Bronchial epithelial cell (primary cell): Measurements from ENCODE around the gene NUDT1. TPM values are rescaled to one million over a fixed set of nuclear protein-coding genes. Genes with fewer than 3 reads are reported as not detected.

Experiments used
- DNase-seq: peaks from one replicate; pipeline ENCODE4 v3.0.0-alpha.2; 2010; ENCODE audit warnings: low read depth
- FAIRE-seq: peaks from 2 replicates; lab custom pipeline; 2011; peaks lifted over from hg19 to GRCh38; lab: Jason Lieb, UNC
- H3K27me3 ChIP-seq: 2 replicates; pipeline ENCODE4 v1.5.1; 2011; ENCODE audit warnings: low read length; ENCODE audit not compliant: control insufficient read depth, insufficient read depth
- H3K36me3 ChIP-seq: 2 replicates; pipeline ENCODE4 v1.5.1; 2011; ENCODE audit warnings: low read length; ENCODE audit not compliant: control insufficient read depth, insufficient read depth
- H3K4me3 ChIP-seq: 2 replicates; pipeline ENCODE4 v1.5.1; 2011; ENCODE audit warnings: mild to moderate bottlenecking, low read depth, low read length, control low read depth
- total RNA-seq: library from RNA; depleted of rRNA; stranded (reverse); fragments of >200 nt; gene quantifications from 2 replicates; pipeline ENCODE4 v1.2.1, GENCODE V29; 2014
- TF ChIP-seq, protein P1 (sequence below): IDR thresholded peaks from 2 replicates; pipeline ENCODE4 v1.5.1; 2011; ENCODE audit warnings: mild to moderate bottlenecking, moderate library complexity, low read length, control low read depth, inconsistent platforms; ENCODE audit not compliant: insufficient read depth, severe bottlenecking

NUDT1 gene
- total RNA-seq, 1 donor from 2014 or later = 7.9 TPM

DNA sequence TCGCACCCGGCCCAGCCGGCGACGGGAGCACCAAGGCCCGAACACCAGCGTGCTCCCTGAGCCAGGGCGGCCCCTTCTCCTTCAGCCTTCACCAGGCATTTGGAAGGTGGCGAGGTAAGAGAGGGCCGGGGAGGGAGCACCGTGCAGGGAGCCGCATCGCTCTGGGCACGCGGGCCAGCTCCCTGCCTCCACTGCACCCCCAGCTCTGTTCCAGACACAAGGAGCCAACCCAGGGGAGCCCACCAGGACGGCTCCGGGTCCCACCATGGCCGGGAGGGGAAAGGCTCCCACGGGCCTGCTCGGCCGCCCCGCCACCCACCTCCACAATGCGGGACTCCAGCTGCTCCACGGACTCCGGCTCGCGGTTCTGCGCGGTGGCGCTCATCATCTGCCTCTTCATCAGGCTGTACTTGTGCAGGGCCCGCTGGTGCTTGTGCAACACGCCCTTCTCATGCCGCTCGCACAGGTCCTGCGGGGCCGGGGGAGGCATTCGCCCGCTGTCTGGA lies 15.1 kb downstream of the NUDT1 start:
- no peak for FAIRE-seq

DNA sequence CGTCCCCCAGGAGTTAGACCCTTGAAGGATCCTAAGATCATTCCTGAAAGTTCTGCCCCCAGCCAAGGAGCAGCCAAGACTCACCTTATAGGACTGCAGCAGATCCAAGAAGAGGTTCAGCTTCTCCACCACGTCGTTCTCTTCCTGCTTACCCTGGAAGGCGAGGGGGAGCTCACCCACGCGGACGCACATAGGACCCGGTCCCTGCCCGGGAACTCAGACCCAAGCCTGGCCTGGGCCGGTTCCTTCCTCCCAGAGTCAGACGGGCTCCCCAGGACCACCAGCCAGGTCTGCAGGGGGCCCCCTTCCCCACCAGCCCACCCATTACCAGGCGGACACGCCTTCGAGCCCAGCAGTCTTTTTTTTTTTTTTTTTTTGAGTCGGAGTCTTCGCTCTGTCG lies 15.6 kb downstream of the NUDT1 start:
- TF ChIP-seq, protein P1, sequence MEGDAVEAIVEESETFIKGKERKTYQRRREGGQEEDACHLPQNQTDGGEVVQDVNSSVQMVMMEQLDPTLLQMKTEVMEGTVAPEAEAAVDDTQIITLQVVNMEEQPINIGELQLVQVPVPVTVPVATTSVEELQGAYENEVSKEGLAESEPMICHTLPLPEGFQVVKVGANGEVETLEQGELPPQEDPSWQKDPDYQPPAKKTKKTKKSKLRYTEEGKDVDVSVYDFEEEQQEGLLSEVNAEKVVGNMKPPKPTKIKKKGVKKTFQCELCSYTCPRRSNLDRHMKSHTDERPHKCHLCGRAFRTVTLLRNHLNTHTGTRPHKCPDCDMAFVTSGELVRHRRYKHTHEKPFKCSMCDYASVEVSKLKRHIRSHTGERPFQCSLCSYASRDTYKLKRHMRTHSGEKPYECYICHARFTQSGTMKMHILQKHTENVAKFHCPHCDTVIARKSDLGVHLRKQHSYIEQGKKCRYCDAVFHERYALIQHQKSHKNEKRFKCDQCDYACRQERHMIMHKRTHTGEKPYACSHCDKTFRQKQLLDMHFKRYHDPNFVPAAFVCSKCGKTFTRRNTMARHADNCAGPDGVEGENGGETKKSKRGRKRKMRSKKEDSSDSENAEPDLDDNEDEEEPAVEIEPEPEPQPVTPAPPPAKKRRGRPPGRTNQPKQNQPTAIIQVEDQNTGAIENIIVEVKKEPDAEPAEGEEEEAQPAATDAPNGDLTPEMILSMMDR = no peak
- H3K4me3 ChIP-seq = no peak overlapping the region
- FAIRE-seq = no peak
- peaks cover 2% of the 10 kb centered on the region for H3K36me3 ChIP-seq
- no peak for DNase-seq
- H3K27me3 ChIP-seq = no peaks in the 10 kb centered on the region

More for the DNA sequence above, 15.1 kb downstream of the NUDT1 start:
- Histone ChIP-seq H3K27me3 (no peaks in the 10 kb centered on the region), H3K36me3 (peaks cover 2% of the 10 kb centered on the region), H3K4me3 (no peak overlapping the region)
- TF ChIP-seq, protein P1 = no peak
- no peak for DNase-seq

DNA sequence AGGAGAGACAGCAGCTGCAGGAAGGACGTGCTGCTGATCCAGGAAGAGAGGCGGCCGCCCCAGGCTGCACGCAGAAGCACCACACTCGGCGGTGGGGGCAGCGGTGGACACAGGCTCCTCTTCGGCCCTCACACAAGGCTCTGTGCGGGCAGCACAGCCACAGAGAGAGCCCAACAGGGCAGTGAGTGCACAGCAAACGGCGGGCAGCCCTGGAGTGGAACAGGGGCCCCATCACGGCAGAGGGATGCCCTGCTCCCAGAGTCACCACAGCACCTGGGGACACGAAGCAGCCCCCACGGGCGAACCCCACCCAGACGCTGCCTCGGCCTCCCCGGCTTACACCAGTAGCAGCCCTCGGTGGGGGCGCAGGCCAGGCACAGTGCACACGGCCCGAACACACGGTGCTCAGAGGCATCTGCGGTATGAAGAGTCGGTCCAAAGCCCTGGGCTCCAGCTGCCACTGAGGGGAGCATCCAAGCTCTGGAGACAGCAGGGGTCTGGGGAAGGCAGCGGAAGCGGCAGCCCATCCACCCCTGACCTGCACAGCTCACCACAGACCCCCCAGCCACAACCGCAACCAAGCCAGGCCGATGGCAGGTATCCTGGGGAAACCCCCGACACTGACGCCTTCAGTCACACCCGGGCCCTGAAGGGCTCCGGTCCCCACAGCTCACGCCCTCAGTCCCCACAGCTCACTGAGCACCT lies 16.8 kb downstream of the NUDT1 start:
- DNase-seq (no peak), FAIRE-seq (no peak)
- H3K36me3 ChIP-seq = peaks cover 4% of the 10 kb centered on the region
- no peak overlapping the region for H3K4me3 ChIP-seq
- TF ChIP-seq, protein P1 = no peak
- no peaks in the 10 kb centered on the region for H3K27me3 ChIP-seq

DNA sequence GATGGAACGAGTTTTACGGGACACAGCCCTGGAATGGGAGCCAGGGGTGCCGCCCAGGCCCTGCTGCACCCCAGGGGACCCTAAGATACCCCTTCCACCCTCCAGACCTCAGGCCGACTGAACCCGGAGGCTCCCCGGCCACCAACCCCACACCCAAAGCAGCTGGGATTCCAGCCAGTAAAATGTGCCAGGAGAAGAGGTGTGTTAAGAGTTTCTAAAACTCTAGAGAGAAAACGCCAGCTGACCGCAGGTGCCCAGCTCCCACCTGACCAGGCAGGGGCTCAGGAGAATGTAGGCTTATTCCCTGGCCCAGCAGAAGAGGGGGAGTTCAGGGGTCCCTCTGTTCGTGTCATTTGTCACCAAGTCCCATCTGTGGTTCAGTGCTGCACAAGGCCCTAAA lies 17.5 kb downstream of the NUDT1 start:
- H3K36me3 ChIP-seq = peaks cover 6% of the 10 kb centered on the region
- H3K4me3 ChIP-seq = no peak overlapping the region
- FAIRE-seq = no peak
- DNase-seq = no peak
- TF ChIP-seq, protein P1 = no peak
- H3K27me3 ChIP-seq = no peaks in the 10 kb centered on the region

DNA sequence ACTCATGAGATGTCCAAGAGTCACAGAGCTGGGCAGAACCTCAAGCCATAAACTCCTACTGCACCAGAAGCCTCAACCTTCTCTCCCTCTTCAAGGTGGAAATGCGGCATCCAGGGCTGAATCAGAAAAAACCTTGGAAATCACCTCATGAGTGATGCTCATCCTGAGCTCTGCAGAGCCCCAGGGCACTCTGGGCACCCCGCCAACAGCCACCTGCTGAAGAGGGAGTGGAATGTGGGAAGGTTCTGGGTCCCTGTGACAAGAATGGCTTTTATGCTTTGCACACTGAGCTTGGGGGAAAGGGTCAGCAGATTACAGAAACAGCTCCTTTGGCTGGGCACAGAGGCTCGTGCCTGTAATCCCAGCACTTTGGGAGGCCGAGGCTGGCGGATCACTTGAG lies 18.8 kb downstream of the NUDT1 start:
- Histone ChIP-seq H3K36me3 (peaks cover 6% of the 10 kb centered on the region), H3K4me3 (no peak overlapping the region), H3K27me3 (no peaks in the 10 kb centered on the region)
- TF ChIP-seq, protein P1 = no peak
- FAIRE-seq = no peak
- DNase-seq = peak; percentile 83

DNA sequence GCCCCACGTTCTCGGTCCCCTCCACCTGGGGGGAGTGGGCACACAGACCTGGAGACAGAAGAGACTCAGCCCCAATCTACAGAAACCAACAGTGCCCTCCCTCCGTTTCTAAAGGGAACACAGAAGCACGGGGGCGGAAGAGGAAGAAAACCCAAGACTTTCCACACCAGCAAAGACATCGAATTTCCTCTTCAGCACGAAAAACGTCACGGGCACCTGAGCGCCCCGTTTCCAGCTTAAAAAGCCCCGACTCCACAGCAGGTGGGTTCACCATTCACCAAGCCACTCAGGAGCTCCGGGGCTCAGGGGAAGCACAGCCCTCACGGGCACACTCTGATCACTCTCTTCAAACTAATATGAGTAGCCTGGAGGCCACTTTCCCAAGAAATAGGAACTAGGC lies 19.6 kb downstream of the NUDT1 start:
- FAIRE-seq = no peak
- no peak overlapping the region for H3K4me3 ChIP-seq

More for the DNA sequence above, 19.6 kb downstream of the NUDT1 start:
- TF ChIP-seq, protein P1 = no peak
- no peak for DNase-seq
- H3K36me3 ChIP-seq = peaks cover 6% of the 10 kb centered on the region
- no peaks in the 10 kb centered on the region for H3K27me3 ChIP-seq
